HG03439 (cell line): ENCODE results near the gene LRP2BP.

Experiments used
- ATAC-seq: cut with Tn5 transposase; IDR thresholded peaks from one replicate; pipeline ENCODE4 v1.9.1; 2021; ENCODE audit warnings: mild to moderate bottlenecking, moderate library complexity; ENCODE audit not compliant: unreplicated experiment

Gene LRP2BP

GRCh38 chr4:185395238-185395955 lies at the start of gene LRP2BP:
TSS of gene LRP2BP (minus strand) at chr4:185395924. CDS start at chr4:185378186, 17,738 bp downstream.
- no peak for ATAC-seq

- ATAC-seq, result no peak
Observed at GRCh38 chr4:185445209-185445608, 49.5 kb upstream of the LRP2BP start.

- ATAC-seq, result no peak
Observed at GRCh38 chr4:185441479-185441878, 45.8 kb upstream of the LRP2BP start.

GRCh38 chr4:185437809-185438208 lies 42.1 kb upstream of the LRP2BP start:
- ATAC-seq, result no peak

- no peak for ATAC-seq
Observed at GRCh38 chr4:185435466-185435865, 39.7 kb upstream of the LRP2BP start.

- ATAC-seq, result no peak
Observed at GRCh38 chr4:185429660-185430059, 33.9 kb upstream of the LRP2BP start.

GRCh38 chr4:185426960-185427688 lies 31.4 kb upstream of the LRP2BP start:
- ATAC-seq, result no peak

GRCh38 chr4:185425647-185426352 lies 30.1 kb upstream of the LRP2BP start, which contains the start of gene UFSP2:
TSS of gene UFSP2 (minus strand) at chr4:185425964. CDS start at chr4:185425868, 96 bp downstream.
- ATAC-seq, result peak; percentile 94

GRCh38 chr4:185424905-185425646 lies 29.4 kb upstream of the LRP2BP start:
- peak; percentile 3 for ATAC-seq

- no peak for ATAC-seq
Observed at GRCh38 chr4:185421366-185422124, 25.8 kb upstream of the LRP2BP start.

GRCh38 chr4:185416955-185417354 lies 21.2 kb upstream of the LRP2BP start:
- no peak for ATAC-seq

GRCh38 chr4:185412412-185412811 lies 16.7 kb upstream of the LRP2BP start:
- no peak for ATAC-seq

GRCh38 chr4:185411849-185412248 lies 16.1 kb upstream of the LRP2BP start:
- ATAC-seq, result no peak

GRCh38 chr4:185408432-185408831 lies 12.7 kb upstream of the LRP2BP start:
- no peak for ATAC-seq

GRCh38 chr4:185405296-185405999 lies 9.7 kb upstream of the LRP2BP start:
- ATAC-seq, result peak; percentile 52

- ATAC-seq, result no peak
Observed at GRCh38 chr4:185404031-185404430, 8.3 kb upstream of the LRP2BP start.

- no peak for ATAC-seq
Observed at GRCh38 chr4:185399466-185399865, 3.7 kb upstream of the LRP2BP start.

- no peak for ATAC-seq
Observed at GRCh38 chr4:185398618-185399017, 2.9 kb upstream of the LRP2BP start.

- peak; percentile 9 for ATAC-seq
Observed at GRCh38 chr4:185396724-185397385, 1.1 kb upstream of the LRP2BP start, which contains the start of gene ANKRD37. TSS of gene ANKRD37 (plus strand) at chr4:185396841. CDS start at chr4:185396924, 83 bp downstream.
